ENCODE measurements around the gene ZNF765.
"Not testable (repeated sequence)": the region's sequence is repeated elsewhere in the genome, so short reads cannot be mapped to it uniquely, and the experiment has no call there.

ZNF765 gene

DNA sequence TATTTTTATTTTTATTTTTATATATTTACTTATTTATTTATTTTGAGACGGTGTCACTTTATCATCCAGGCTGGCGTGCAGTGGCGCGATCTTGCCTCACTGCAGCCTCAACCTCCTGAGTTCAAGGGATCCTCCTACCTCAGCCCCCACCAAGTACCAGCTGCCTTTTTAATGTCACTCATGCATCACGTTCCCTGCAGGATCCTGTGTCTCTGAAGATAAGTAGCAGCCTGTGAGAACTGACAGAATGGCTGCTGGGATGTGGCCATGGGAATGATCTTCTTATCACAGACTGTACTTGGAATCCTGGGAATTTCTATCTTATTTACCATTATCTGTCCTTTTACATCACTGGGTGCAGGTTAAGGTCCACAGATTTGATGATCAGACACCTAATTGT lies 27.6 kb downstream of the ZNF765 start:
- no peak for DNase-seq

DNA sequence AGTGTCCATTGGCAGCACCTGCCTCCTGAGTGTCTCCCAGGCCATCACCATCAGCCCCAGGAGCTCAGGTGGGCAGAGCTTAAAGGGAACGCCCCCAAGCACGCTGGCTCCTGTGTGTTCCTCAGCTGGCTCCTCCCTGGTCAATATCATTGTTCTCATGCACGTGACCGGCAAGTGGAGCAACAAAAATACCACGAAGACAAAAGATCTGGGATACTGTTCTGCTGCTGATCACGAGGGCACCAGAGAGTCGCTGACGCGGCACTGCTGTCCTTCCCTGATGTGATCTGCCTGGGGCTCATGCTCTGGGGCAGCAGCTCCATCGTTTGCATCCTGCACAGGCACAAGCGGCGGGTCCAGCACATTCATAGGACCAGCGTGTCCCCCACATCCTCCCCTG lies 28.1 kb downstream of the ZNF765 start:
- not testable (repeated sequence) for DNase-seq

DNA sequence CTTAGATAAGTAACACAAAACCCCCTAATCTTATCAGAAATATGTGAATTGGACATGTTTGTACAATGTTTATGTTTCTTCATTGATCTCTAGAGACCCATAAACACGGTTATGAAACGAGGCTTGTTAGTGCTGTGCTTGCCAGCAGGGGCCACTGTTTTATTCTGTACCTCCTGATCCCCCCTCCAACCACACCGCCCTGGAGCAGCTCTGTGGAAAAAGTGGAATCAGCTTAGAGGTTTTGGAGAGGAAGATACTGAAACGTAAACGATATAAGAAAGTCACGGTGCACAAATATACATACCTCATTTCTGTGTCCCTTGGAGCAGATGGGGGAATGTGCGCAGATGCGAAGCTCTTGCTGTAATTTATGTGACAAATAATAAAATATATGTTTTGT lies 28.7 kb downstream of the ZNF765 start:
- DNase-seq, result not testable (repeated sequence)

DNA sequence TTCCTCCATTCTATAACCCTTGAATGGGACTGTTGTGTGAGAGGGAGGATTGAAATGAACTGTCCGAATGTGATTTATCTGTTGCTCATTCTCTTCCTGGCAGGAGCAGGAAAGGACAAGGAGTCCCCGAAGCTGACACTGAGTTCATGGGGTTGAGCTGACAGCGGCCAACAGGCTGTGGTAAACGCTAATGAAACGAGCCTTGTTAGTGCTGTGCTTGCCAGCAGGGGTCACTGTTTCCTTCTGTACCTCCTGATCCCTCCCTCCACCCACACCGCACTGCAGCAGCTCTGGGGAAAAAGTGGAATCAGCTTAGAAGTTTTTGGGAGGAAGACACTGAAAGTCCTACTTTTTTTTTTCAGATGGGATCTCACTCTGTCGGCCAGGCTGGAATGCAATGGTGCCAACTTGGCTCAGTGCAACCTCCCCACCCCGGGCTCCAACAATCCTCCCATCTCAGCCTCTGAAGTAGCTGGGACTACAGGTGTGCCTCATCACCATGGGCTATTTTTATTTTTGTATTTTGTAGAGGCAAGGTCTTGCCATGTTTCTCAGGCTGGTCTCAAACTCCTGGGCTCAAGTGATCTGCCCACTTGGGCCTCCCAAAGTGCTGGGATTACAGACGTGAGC lies 30.1 kb downstream of the ZNF765 start:
- DNase-seq, result peak; percentile 77

DNA sequence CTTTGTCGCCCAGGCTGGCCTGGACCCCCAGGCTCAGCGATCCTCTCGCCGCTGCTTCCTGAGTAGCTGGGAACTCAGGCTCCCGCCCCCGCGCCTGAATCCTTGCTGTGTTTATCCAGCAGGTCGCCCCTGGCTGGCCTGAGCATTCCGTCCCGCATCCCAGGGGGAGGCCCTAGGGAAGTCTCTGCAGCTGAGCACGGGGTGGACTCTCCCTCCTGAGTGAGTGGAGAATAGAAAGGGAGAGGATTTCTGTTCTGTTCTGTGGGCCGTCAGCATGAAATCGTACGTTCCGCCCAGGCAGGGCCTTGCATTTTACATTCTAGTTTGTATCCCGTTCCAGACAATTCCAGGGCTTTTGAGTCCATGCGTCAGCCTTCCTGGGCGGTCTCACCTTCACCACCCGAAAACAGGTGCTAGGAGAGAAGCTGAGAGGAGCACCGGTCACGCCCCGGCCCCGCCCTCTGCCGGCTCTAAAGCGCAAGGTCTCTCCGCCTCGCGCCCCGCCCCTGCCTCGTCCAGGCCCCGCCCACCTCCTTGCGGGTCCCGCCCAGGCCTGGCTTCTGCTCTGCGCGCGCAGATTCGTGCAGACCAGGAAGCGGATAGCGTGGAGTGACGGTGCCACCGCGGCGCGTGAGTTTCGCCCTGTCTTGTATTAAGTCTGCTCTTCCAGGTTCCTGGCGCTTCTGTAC lies 36.6 kb downstream of the ZNF765 start, which contains the start of gene ZNF761:
Gene ZNF761 (plus strand): TSS at position 586 of the 689 bp plus-strand sequence. CDS start 15,285 bp downstream, outside the sequence.
- DNase-seq, result peak; percentile 98

DNA sequence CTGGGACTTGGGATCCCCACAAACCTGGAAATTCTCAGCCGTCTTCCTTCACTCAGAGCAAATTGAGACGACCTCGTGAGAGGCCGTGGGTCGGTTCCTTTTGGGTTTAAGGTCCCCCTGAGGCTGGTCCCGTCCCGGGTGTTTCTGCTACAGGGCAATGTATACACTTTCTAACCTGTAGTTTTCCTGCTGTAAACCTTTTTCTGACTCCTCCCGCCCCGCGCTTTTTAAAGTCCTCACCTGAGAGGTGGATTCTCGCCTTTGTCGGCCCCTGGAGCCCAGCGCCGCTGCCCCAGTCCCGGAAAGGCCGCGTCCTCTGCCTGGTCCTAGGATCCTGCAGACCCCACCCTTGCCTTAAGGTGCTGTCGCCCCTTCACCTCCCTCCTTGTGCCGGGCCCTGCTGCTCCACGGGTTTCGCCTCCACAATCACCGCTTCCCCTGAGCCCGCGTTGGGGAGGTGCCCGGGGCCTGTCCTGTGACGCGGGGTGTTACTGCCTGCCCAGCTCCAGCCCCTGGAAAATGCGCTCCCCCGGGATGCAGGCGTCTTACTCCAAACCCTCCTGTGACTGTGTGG lies 37.2 kb downstream of the ZNF765 start:
- DNase-seq, result peak; percentile 66

DNA sequence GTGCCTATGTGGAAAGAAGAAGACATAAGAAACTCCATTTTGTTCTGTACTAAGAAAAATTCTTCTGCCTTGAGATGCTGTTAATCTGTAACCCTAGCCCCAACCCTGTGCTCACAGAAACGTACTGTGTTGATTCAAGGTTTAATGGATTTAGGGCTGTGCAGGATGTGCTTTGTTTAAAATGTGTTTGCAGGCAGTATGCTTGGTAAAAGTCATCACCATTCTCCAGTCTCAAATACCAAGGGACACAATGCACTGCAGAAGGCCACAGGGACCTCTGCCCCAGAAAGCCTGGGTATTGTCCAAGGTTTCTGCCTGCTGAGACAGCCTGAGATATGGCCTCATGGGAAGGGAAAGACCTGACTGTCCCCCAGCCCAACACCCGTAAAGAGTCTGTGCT lies 48.9 kb downstream of the ZNF765 start:
- not testable (repeated sequence) for DNase-seq

DNA sequence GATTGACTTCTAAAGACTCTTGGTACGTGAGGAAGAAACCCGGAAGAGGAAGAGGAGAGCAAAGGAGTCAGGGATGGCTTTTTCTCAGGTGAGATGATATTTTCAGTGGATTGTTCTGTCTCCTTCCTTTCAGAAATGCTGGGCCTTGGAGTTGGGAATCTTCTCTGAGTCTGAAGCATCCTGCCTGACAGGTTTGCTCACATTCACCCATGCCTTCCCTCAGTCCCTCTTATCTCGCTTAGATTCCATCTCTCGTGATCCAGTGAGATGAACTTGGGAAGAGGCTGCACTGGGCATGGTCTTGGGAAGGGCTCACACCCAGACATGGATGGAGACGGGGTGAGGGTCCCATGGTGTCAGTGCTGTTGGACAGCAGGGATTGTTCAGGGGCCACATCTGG lies 52.2 kb downstream of the ZNF765 start:
- DNase-seq, result not testable (repeated sequence)

DNA sequence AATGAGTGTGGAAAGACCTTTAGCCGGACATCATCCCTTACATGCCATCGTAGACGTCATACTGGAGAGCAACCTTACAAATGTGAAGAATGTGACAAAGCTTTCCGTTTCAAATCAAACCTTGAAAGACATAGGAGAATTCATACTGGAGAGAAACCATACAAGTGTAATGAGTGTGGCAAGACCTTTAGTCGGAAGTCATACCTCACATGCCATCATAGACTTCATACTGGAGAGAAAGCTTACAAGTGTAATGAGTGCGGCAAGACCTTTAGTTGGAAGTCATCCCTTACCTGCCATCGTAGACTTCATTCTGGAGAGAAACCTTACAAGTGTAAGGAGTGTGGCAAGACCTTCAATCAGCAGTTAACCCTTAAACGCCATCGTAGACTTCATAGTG lies 60.9 kb downstream of the ZNF765 start:
- no peak for DNase-seq

DNA sequence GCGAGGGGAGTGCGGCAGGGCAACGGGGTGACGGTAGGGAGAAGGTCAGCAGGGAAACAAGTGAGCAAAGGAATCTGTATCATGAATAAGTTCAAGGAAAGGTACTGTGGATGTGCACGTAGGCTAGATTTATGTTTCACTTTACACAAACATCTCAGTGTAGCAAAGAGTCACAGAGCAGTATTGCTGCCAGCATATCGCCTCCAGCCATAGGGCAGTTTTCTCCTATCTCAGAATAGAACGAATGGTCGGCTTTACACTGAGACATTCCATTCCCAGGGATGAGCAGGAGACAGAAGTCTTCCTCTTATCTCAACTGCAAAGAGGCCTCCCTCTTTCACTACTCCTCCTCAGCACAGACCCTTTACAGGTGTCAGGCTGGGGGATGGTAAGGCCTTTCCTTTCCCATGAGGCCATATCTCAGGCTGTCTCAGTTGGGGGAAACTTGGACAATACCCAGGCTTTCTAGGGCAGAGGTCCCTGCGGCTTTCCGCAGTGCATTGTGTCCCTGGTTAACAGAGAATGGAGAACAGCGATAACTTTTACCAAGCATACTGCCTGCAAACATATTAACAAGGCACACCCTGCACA lies 65.3 kb downstream of the ZNF765 start:
- not testable (repeated sequence) for DNase-seq

DNA sequence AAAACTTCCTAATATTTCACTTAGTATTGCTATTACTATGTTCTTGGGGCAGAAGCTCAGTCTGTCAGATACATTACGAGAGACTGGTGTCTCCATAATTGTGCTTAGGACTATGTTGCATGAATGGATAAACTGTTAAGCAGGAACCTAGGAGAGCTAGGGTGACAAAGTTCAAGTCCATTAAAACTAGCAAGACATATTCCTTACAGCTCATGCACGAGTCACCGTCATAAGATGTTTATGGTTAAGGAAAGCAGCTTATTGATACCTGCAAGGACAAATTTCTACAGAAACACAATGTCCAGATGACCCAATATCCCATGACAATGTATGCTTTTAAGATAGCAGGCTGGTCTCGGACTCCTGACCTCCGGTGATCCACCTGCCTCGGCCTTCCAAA lies 66.9 kb downstream of the ZNF765 start:
- DNase-seq, result no peak

DNA sequence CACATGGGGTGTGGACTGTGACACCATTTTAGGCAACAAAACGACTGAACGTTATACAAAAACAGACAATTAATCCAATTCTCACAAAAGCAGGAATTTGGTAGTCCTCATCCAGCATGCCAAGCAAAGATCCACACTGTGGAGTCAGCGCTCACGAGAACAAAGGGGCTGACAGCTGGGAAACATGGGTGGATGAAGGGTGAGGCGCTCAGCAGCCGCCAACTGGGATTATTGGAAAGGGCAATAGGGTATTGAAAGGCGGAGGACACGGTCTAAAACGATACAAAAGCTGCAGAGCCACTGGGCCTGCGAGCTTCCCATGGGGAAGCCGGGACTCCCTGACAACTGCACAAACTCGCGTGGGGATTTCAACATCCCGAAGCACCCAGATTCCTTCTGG lies 67.9 kb downstream of the ZNF765 start:
- no peak for DNase-seq

DNA sequence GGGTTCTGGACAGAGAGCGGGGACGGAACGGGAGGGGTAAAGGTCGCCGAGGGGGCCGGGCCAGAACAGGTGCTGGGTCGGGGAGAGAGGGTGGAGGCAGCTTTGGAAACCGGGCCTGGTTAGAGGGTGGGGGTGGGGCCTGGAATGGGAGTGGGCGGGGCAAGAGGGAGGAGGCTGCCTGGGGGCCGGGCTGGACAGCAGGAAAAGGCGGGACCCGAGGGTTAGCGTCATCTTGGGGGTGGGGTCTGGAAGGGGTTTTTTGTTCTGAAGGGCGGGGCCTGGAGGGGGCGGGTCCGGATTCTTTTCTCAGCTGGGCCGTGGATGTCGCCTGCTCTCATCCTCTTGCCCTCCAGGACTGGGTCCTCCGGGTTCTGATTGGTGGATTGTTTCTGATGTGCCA lies 68.3 kb downstream of the ZNF765 start:
- DNase-seq, result no peak

DNA sequence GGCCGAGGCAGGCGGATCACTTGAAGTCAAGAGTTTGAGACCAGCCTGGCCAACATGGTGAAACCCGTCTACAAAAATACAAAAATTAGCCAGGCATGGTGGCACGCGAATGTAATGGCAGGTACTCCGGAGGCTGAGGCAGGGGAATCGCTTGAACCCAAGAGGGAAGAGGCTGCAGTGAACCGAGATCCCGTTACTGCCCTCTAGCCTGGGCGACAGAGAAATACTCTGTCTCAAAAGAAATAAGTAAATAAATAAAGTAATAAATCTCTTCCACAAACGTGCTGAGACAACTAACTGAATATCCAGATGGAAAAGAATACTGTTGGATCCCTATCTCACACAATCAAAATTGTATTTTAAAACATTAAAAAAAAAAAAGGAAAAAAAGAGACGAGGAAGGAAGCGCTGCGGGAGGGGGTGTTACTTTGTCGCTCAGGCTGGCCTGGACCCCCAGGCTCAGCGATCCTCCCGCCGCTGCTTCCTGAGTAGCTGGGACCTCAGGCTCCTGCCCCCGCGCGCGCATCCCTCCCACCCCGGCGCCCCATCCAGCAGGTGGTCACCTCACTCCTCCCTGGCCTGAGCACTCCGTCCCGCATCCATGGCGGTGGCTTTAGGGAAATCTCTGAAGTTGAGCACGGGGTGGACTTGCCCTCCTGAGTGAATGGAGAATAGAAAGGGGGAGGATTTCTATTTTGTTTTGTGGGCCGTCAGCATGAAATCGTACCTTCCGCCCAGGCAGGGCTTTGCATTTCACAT lies 72.0 kb downstream of the ZNF765 start:
- no peak for DNase-seq

DNA sequence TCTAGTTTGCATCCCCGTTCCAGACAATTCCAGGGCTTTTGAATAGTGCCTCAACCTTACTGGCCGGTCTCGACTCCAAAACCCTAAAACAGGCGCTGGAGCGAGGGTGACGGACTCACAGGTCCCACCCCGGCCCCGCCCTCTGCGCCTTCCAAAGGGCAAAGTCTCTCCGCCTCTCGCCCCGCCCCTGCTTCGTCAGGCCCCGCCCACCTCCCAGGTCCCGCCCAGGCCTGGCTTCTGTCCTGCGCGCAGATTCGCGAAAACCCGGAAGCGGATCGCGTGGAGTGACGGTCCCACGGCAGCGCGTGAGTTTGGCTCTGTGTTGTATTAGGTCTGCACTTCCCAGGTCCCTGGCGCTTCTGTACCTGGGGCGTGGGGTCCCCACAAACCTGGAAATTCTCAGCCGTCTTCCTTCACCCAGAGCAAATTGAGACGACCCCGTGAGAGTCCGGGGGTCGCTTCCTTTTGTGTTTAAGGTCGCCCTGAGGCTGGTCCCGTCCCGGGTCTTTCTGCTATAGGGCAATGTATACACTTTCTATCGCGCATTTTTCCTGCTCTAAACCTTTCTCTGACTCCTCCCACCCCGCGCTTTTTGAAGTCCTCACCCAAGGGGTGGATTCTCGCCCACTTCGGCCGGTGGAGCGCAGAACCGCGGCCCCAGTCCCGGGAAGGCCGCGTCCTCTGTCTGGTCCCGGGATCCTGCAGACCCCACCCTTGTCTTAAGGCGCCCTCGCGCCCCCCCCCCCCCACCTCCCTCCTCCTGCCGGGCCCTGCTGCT lies 72.7 kb downstream of the ZNF765 start, which contains the start of gene ZNF813:
Gene ZNF813 (plus strand): TSS at position 249 of the 778 bp plus-strand sequence. CDS start 16,090 bp downstream, outside the sequence.
- DNase-seq, result peak; percentile 97

DNA sequence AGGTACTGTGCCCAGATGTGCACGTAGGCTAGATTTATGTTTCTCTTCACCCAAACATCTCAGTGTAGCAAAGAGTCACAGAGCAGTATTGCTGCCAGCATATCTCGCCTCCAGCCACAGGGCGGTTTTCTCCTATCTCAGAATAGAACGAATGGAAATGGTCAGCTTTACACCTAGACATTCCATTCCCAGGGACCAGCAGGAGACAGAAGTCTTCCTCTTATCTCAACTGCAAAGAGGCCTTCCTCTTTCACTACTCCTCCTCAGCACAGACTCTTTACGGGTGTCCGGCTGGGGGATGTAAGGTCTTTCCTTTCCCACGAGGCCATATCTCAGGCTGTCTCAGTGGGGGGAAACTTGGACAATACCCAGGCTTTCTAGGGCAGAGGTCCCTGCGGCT lies 73.7 kb downstream of the ZNF765 start:
- DNase-seq, result not testable (repeated sequence)

DNA sequence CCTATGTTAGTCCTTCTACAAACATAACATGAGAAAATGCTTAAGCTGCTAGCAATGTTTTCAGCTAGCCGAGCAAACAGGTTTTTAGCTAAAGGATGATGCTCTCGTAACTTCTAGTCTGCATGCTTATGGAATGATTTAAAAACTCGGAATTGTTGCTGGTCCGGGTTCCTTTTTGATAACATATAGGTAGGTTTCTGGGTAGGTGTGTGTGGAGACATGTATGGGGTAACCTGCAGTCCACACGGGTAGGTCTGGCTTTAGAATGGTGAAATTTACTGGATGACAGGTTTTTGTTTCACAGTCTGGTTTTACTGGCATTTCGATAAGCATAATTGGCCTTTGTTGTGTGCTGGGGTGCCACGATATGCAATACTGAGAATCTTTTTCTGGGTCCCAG lies 77.0 kb downstream of the ZNF765 start:
- no peak for DNase-seq

DNA sequence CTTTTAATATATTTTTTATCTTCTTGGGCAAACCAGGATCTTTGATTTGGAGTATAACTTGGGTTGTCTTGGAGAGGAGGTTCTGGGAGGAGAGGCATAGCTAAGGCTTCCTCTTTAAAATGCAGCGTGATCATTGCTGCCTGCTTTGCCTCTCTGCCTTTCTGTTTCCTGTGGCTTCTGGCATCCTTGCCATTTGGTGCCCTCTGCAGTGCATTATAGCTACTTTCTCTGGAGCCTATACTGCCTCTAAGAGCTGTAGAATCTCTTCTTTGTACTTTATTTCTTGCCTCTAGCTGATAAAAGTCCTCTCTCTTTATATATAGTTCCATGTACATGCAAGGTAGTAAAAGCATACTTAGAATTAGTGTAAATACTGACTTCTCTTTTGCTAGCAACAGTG lies 79.9 kb downstream of the ZNF765 start:
- not testable (repeated sequence) for DNase-seq

DNA sequence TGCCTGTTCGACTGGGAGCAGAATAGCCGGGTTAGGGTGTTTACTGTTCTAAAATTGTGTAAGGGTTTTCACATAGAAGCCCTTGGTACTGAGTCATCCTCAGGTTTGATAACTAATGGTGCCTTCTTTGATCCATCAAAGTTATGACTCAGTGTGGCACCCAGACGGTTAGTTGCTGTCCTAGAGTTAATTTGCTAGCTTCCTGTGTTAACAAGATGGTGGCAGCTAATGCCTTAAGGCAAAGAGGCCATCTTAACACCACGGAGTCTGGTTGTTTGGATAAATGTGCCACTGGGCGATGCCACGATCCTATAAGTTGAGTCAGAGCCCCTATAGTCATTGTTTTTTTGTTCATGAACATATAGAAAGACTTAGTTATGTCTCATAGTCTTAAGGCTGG lies 80.5 kb downstream of the ZNF765 start:
- not testable (repeated sequence) for DNase-seq
